ENCODE data around the gene COL2A1. TPM values are rescaled to one million over a fixed set of nuclear protein-coding genes. Genes with fewer than 3 reads are reported as not detected.

Gene COL2A1
- total and polyA plus RNA-seq, 2 donors (not counting 3 experiments of a cell fraction or from before 2014, with no cell fraction given): not detected

DNA sequence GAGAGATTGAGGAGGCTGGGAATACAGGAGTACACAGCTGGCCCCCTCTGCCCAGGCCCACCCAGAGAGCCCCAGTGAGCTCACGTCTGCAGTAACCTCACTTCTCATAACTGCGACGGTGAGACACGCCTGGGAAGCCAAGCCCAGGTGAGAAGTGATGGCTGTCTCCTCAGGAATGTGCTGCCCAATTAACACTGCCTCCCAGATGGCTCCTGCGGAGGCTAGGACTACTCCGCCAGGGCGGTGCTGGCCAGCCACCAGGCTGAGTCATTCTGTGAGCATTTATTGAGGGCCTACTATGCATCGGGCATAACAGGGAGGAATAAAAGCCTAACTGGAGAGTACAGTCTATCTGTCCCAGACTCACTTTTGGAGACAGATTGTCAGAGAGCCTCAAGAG is 50.2 kb downstream of the COL2A1 start:
- intact Hi-C loops (cut with micrococcal nuclease): no loop called here
- no peak for FAIRE-seq
- no peak overlapping the region for H3K4me2 ChIP-seq (ENCODE audit: insufficient read depth, low read length)

More for the DNA sequence above, 50.2 kb downstream of the COL2A1 start:
- TF ChIP-seq JUN (IDR thresholded peaks at IDR 0.05; ENCODE audit: borderline replicate concordance, insufficient read depth, insufficient read length, low read depth): no peak
- no peak for TF ChIP-seq POLR2A (IDR thresholded peaks at IDR 0.05; ENCODE audit: low read depth, low read length)
- no peak for TF ChIP-seq EZH2 (IDR thresholded peaks at IDR 0.05; ENCODE audit: borderline replicate concordance, low read depth, low read length, severe bottlenecking)
- TF ChIP-seq CTCF (IDR thresholded peaks at IDR 0.05; ENCODE audit: extremely low read depth in 1 of 2, insufficient read depth in 1 of 2, low read depth in 1 of 2, low read length in 2 of 2): no peak
- no peak for TF ChIP-seq MYC (IDR thresholded peaks at IDR 0.05; ENCODE audit: low read depth, low read length)
- TF ChIP-seq MAX (IDR thresholded peaks at IDR 0.05; ENCODE audit: insufficient read depth, insufficient read length): no peak
- TF ChIP-seq GATA2 (IDR thresholded peaks at IDR 0.05; ENCODE audit: insufficient read depth, insufficient read length, low read depth, low read length): no peak
- no peak for TF ChIP-seq POLR2AphosphoS5 (IDR thresholded peaks at IDR 0.05; ENCODE audit: insufficient read depth, low read depth, low read length)
- no peak for TF ChIP-seq FOS (IDR thresholded peaks at IDR 0.05; ENCODE audit: borderline replicate concordance, insufficient read depth, low read length)
- Histone ChIP-seq H3K27me3 (ENCODE audit: control insufficient read depth in 2 of 2, insufficient read depth in 2 of 2, low read length in 2 of 2) (peaks cover 5 to 15% of the 10 kb centered on the region in 2 experiments), H3K79me2 (ENCODE audit: control insufficient read depth, insufficient read depth, low read length) (no peaks in the 10 kb centered on the region), H3K27ac (ENCODE audit: insufficient read depth, low read depth, low read length) (no peak overlapping the region), H3K9ac (replicated peaks; ENCODE audit: extremely low read depth, insufficient read depth, low read length) (no peak overlapping the region), H3K36me3 (ENCODE audit: control insufficient read depth in 2 of 2, extremely low read depth in 1 of 2, insufficient read depth in 2 of 2, low read length in 2 of 2) (no peaks in the 10 kb centered on the region), H3K4me3 (replicated peaks in 1 of 3; ENCODE audit: insufficient read depth in 1 of 3, low read depth in 1 of 3, low read length in 3 of 3) (no peak overlapping the region), H2AFZ (ENCODE audit: low read depth, low read length) (no peak overlapping the region), H4K20me1 (replicated peaks; ENCODE audit: control insufficient read depth, extremely low read depth, insufficient read depth, low read length) (no peaks in the 10 kb centered on the region), H3K9me1 (replicated peaks; ENCODE audit: control insufficient read depth, extremely low read depth, insufficient read depth, low read length) (no peaks in the 10 kb centered on the region), H3K4me1 (ENCODE audit: control insufficient read depth, extremely low read depth, insufficient read depth, low read length) (no peaks in the 10 kb centered on the region), H3K9me3 (replicated peaks; ENCODE audit: control insufficient read depth, insufficient read depth, low read length) (no peaks in the 10 kb centered on the region)
- ChIA-PET POLR2A (no interaction called here), CTCF (interaction anchor here (5.3 kb wide), 1 partner anchor 9 kb away, joined by 35 read pairs; the partner anchor contains the start of gene TMEM106C)
- DNase-seq (ENCODE audit: low read depth, low spot score): no peak
- BruUV-seq (replicated peaks): no TSS peak
- dilution Hi-C loops (cut with MboI; ENCODE audit: extremely low pct_ligation_motif_present, low sequenced_read_pairs): no loop called here

Measured in endothelial cell of umbilical vein (primary cell).